HG03095 (cell line): ENCODE measurements around the gene ODAD4.

Experiments
- ATAC-seq: cut with Tn5 transposase; IDR thresholded peaks from one replicate; pipeline ENCODE4 v1.9.1; 2021; ENCODE audit warnings: moderate library complexity; ENCODE audit not compliant: unreplicated experiment

ODAD4 gene

DNA sequence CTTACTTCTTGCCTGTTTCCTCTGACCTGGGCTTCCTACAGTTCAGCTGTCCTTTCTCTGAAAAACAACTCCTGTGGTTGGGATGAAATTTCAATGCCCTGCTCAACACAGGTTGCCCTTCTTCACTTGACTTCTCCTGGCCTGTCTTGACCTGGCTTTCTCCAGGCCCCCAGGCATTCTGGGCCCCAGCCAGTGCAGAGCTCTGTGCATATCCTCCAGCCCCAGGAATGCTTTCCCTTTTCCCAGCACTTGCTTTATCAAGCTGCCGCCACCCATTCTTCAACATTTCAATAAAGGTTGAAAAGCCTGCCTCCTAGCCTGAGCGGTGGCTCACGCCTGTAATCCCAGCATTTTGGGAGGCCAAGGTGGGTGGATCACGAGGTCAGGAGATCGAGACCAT lies 10.8 kb downstream of the ODAD4 start:
- no peak for ATAC-seq

DNA sequence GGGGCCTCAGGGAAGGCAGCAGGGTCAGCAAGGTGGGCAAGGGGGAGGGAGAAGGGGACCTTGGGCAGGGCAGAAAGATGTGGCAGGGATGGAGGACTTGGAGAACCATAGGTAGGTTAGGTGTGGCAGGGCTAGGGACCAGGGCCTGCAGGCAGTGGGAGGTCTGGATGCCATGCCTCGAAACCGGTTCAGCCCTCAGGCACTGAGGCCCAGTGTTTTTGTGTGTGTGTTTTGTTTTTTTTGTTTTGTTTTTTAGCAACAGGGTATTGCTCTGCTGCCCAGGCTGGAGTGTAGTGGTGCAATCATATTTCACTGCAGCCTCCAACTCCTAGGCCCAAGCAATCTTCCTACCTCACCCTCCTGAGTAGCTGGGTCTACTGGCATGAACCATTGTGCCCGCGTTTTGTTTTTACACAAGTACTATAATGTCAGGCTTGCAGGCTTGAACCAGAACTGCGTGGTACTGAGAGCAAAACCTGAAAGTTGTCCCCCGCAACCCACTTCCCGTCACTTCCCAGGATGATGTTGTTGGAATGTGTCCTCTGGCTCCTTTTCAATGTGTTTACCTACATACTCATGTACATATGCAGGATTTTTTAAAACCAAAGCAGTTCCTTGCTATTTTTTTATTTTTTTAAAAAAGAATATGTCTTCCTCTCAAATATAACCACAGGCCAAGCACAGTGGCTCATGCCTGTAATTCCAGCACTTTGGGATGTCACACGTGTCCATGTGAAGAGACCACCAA lies 12.4 kb downstream of the ODAD4 start:
- ATAC-seq: no peak

DNA sequence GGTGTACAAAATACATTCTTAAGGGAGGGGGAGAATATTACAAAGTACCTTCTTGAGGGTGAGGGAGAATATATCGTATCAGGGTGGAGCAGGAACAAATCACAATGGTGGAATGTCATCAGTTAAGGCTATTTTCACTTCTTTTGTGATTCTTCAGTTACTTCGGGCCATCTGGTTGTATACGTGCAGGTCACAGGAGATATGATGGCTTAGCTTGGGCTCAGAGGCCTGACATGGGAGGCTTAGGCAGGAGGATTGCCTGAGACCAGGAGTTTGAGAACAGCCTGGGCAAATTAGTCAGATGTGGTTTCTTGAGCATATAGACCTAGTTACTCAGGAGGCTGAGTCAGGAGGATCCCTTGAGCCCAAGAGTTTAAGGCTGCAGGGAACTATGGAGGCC lies 13.1 kb downstream of the ODAD4 start:
- no peak for ATAC-seq

DNA sequence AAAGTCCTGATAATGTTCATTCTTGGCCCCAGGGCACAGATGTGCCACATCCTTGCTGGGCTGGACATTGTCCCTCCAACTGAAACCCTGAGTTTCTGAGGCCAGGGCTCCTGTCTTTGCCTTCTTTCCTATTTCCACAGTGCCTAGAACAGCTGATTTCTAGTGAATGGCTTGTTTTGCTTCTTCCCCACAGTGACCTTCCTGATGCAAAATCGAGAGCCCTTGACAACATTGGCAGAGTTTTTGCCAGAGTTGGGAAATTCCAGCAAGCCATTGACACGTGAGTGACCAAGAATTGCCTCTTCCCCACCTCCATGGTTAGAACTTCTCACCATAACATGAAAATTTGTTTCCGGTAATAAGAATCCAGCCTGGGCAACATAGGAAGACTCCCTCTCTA lies 14.5 kb downstream of the ODAD4 start:
- ATAC-seq: no peak

DNA sequence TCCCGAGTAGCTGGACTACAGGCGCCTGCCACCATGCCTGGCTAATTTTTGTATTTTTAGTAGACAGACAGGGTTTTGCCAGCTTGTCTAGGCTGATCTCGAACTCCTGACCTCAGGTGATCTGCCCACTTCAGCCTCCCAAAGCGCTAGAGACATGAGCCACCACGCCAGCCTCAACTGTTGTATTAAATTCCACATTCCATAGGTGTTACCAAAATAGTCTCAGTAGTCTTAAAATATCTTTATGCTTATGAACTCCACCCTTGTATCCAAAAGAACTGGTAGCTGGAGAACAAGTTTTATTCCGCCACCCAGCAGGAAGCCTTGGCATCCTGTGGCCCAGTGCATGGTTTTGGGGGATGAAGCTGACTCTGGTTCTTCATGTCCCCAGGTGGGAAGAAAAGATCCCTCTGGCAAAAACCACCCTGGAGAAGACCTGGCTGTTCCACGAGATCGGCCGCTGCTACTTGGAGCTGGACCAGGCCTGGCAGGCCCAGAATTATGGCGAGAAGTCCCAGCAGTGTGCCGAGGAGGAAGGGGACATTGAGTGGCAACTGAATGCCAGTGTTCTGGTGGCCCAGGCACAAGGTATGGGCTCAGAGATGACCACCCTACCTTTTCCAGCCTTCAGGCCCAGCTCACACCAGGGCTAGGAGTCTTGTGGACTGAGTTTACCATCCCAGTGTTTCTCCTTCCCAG lies 18.5 kb downstream of the ODAD4 start:
- ATAC-seq: no peak

DNA sequence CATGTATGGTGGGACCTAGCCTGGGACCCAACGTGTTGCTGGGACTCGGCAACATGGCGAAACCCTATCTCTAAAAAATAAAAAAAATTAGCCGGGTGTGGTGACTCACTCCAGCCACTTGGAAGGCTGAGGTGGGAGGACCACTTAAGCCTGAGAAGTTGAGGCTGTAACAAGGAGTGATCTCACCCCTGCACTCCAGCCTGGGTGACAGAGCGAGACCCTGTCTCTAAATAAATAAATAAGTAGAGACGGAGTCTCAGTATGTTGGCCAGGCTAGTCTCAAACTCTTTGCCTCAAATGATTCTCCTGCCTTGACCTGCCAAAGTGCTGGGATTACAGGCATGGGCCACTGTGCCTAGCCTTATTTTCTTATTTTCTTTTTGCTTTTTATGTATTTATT lies 26.1 kb downstream of the ODAD4 start:
- no peak for ATAC-seq

DNA sequence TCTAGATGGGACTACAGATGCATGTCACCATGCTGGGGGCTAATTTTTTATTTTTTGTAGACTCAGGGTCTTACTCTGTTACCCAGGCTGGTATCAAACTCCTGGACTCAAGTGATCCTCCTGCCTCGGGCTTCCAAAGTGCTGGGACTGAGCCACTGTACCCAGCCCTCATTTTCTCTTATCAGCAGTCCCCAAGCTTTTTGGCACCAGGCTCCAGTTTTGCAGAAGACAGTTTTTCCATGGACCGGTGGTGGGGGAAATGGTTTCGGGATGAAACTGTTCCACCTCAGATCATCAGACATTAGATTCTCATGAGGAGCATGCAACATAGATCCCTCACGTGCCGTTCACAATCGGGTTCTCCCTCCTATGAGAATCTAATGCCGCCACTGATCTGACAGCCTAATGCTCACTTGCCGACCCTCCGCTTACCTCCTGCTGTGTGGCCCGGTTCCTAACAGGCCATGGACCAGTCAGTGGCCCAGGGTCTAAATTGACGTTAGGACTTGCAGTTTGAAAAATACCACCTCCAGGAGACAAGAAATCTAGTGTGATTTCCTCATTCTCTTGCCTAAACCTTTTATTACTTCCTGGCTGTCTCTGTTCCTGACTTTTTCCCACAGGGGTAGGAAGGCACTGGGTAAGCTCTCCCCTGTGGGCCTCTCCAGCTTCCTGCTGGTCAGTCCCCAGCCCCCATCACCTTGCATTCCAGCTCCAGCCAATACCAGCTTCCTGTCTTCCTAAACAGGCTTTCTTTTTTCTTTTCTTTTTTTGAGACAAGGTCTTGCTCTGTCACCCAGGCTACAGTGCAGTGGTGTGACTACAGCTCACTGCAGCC lies 26.8 kb downstream of the ODAD4 start:
- no peak for ATAC-seq

DNA sequence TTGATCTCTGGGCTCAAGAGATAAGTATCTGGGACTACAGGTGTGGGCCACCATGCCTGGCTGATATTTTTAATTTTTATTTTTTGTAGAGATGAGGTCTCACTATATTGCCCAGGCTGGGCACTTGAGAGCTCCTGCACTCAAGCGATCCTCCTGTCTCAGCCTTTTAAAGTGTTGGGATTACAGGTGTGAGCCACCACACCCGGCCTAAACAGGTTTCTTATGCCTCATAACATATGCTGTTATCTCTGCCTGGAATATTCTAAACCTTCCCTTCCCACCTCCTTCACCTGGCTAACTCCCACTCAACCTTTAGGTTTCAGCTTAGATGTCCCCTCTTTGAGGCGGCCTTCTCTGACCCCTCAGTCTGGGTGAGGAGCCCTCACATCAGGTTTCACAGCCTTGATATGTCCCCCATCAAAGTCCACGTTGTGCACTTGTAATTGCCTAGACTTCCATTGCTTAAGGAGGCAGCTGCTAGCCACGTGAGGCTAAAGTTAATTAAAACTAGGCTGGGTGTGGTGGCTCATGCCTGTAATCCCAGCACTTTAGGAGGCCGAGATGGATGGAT lies 27.5 kb downstream of the ODAD4 start:
- ATAC-seq: no peak

DNA sequence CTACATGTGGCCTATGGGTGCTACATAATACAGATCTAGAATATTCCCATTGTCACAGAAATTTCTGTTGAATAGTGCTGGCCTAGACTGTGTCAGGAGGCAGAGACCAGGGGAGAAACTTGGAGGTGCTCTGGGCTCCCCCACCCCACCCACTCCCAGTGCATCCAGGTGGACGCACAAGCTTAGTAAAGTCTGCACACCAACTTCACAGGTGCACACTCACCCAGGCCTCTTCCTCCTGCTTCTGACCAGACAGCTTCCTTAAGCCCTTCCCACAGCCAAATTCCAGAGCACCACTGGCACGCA lies 28.6 kb downstream of the ODAD4 start:
- ATAC-seq: no peak

DNA sequence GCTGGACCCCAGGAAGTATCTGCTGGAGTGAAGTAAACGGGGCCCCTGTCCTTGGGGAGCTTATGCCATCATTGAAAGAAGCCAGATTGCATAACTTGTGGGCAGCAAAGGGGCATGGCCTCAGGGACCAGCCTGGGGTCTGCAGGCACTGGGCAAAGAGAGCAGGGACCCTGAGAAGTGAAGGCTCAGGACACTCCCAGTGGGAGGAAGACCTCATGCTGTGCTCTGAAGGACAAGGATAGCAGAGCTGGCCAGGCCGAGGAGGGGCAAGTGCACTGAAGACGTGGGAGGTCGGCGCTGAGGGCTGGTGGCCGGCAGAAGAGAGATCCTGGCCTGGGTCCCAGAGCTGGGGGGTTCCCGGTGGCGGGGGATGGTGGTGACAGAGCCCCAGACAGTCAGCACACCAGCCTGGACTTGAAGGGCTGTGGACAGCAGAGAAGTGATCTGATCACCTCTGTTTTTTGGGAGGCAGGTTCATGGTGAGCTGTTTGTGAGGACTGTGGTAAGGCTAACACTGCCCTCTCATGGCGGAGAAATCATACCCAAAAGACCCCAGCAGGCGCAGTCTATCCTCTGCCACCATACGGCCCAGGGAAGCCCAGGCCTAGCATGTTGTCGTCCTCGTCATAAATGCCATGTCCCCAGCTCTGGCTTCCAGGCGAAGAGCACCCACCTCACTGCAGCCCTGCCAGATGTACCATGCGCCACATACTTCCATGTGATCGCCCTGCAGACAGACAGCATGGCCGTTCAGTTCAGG lies 29.1 kb downstream of the ODAD4 start:
- ATAC-seq: no peak

DNA sequence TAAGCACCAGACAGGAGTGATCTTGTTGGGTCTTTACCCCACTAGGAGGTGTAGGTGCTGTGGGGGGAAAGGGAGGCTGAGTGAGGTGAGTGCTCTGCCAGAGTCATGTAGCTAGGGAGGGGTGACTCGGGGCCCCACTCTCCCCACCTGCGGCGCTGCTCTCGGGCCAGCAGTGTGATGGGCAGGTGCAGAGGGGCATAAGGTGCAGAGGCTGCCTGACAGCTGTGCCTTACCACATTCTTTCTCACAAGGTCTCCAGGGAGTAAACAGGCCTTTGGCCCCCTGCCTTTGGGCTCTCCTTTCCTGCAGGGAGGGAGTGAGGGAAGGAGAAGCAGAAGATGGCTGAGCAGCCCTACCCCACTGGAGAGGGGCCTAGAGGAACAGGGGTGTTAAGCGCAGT lies 31.7 kb downstream of the ODAD4 start:
- no peak for ATAC-seq

DNA sequence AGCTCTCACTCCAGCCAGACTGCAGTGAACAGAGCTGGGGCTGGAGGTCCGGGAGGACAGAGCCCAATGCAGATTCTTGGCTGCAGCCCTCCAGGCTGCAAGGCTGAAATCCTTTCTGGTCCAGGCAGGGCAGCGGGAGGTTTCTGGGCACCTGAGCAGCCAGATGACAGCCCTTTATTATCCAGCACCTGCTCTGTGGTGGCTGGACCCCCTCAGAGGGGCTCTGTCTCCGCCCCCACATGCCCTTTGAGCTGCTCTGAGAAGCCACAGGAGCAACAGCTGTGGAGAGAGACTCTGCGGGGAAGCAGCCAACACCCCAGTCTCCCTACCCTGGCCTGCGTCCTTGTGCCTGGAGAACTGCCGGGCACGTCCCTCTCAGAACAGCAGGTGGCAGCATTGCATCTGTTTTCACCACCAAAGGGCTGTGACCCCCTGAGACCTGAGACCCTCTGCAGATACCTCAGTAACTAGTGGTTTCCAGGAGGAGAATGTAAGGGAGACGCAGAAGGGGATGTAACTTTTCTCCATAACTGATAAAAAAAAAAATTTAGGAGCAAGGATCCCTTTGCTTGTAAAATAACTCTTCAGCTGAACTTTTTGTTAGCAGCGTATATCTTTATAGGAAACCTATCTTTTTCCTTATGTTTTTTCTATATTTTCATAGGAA lies 32.5 kb downstream of the ODAD4 start:
- ATAC-seq: no peak

DNA sequence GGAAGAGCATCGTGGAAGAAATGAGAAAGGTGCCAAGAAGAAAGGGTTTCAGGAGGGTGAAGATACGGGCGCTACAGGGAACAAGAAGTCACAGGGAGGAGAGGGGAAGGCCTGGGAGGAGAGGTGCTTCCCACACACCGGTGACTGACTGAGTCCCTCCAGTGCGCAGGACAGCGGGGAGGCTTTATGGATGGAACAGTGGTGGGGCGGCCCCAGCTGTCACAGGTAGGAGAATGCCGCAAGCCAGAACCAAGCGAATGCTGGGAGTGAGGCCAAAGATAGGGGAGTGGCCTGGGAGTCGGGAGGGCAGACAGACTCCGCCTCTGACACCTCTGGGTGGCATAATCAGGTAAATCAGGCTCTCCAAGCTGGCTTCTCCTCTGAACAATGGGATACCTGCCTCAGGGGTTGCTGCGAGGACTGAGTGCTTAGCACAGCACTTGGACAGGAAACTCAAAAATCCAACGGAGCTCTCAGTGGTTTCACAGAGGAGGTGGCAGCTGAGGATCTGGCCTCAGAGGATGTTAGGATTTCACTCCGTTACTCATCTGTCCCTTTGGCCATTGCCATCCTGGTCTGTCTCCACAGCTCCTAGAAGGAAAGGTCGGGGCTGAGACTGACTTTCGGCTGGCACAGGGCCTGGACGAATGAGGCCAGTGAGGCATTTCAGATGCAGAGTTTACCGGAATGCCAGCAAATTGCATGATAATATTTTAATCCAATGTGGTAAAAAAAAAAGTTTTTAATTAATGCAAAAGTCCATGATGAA lies 35.5 kb downstream of the ODAD4 start:
- no peak for ATAC-seq

DNA sequence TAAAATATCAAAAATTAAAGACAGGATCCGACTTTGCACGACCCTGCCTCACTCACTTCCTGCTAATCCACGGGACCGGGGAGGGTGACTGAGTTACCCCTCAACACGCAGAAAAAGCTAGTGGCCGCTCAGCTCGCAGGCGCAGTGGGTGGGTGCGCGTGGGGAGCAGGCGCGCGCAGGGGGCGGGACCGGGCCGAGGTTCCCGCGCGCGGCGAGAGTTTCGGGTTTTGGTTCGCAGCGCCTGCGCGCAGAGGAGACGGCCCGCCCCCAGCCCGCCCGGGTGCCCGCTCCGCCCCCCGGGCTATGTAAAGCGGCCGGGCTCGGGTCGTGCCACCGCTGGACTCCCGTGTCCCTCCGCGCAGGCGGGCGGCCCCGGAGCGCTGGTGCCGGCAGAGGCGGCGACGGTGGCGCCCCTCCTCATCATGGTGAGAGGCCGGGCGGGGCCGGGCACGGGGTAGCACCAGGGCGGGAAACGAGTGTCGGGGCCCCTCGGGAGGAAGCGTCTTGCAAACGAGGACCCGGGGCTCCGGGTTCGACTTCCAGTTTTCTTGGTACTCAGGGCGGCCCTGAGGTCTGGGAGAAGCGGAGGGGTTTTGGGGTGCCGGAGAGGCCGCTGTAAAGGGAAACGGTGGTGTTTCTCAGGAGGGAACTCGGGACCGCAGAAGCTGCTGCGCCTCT lies 36.2 kb downstream of the ODAD4 start, which contains the start of gene CNP:
CNP (plus strand) TSS at position 333 of the 678 bp plus-strand sequence; CDS start at position 423, 90 bp downstream.
- peak; percentile 47 for ATAC-seq

DNA sequence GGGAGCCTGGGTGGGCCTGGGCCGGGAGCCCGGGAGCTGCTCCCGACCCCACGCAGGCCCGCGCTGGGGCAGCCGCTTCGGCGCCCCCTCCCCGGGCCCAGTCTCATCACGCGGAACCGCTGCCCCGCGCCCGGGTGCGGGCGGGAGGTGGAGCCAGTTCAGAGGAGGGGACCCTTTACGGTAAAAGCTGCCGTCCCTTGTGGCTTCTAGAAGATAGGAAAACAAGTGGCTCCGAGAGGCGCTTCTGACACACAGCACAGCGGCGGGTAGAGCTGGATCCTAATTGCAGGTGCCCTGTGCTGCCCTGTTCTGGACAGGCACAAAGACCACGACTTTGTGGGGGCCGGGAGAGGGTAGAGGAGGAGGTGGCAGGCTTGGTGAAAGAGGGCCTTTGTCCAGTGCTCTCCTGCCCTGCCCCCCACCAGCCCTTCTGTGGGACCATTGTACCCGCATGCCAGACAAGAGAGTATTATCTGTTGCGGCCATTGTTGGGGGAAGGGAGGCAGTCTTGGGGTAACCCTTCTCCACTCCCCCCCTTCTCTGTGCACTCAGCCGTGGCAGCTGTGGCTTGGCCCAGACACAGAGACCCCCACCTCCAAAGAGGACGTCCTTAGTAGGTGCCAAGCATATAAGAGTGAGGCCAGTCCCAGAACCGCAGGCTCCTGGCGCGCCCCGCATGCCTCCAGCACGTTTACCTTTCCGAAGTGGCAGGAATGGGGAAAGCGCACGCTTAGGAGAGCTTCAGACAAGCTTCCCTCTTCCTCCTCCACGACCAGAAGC lies 36.9 kb downstream of the ODAD4 start:
- no peak for ATAC-seq

DNA sequence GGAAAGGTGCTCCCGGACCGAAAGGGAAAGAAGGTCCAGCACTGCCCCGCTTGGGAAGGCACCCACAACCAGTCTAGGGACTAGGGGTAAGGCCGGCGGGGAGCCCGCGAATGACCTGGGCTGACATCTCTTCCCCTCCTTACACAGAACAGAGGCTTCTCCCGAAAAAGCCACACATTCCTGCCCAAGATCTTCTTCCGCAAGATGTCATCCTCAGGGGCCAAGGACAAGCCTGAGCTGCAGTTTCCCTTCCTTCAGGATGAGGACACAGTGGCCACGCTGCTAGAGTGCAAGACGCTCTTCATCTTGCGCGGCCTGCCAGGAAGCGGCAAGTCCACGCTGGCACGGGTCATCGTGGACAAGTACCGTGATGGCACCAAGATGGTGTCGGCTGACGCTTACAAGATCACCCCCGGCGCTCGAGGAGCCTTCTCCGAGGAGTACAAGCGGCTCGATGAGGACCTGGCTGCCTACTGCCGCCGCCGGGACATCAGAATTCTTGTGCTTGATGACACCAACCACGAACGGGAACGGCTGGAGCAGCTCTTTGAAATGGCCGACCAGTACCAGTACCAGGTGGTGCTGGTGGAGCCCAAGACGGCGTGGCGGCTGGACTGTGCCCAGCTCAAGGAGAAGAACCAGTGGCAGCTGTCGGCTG lies 37.6 kb downstream of the ODAD4 start:
- no peak for ATAC-seq

DNA sequence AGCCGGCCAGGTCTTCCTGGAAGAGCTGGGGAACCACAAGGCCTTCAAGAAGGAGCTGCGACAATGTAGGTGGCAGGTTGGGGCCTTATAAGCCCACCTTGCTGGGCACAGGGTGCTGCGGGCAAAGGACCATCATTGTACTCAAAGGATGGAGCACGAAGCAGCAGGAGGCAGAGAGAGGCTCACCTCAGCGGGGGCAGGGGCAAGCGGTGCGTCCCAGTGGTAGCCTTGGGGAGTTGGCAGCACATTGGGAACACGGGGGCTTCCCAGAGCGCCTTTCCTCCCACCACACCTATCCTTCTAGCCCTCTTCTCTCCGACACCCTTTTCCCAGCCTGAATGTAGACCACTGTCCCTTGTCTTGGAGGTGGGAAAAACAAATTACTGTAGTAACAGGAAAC lies 38.3 kb downstream of the ODAD4 start:
- ATAC-seq: no peak

DNA sequence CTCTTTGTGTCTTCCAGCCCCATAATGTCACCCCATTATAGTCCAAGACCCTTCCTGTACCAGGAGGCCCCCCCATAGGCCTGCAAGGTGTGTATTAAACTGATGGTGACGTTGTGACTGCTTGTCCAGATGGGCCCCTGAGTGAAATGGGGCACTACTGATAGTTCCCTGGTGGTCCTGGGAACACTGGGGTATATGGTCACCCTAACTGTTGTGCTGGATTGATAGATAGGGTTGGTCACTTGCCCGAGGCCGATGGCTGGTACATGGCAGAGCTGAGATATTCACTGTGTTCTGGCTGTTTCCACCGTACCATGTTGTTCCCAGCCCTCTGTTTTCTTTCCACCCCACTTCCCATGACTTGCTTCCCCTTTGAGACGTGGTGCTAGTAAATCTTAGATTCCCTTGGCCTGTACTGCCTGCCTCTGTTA lies 40.5 kb downstream of the ODAD4 start:
- ATAC-seq: no peak
